HG02678 (cell line): ENCODE results near the gene CHID1.

Experiments used
- ATAC-seq: cut with Tn5 transposase; IDR thresholded peaks from one replicate; pipeline ENCODE4 v1.9.1; 2021; ENCODE audit warnings: mild to moderate bottlenecking, moderate library complexity; ENCODE audit not compliant: unreplicated experiment

The CHID1 gene

GRCh38 chr11:865462-866430 is 44.9 kb downstream of the CHID1 start:
- no peak for ATAC-seq

GRCh38 chr11:864898-865297 is 45.7 kb downstream of the CHID1 start:
- no peak for ATAC-seq

GRCh38 chr11:863910-864827 is 46.4 kb downstream of the CHID1 start:
- ATAC-seq, result no peak

GRCh38 chr11:863023-863909 is 47.3 kb downstream of the CHID1 start:
- ATAC-seq, result no peak

- no peak for ATAC-seq
Observed at GRCh38 chr11:862696-863022, 48.0 kb downstream of the CHID1 start.

- ATAC-seq, result no peak
Observed at GRCh38 chr11:862081-862661, 48.4 kb downstream of the CHID1 start.

GRCh38 chr11:861105-861479 is 49.5 kb downstream of the CHID1 start:
- no peak for ATAC-seq

GRCh38 chr11:860234-861104 is 50.1 kb downstream of the CHID1 start:
- no peak for ATAC-seq

GRCh38 chr11:859394-860131 is 51.0 kb downstream of the CHID1 start:
- no peak for ATAC-seq

- ATAC-seq, result no peak
Observed at GRCh38 chr11:858762-859339, 51.8 kb downstream of the CHID1 start.

GRCh38 chr11:858053-858761 is 52.4 kb downstream of the CHID1 start:
- ATAC-seq, result no peak

- no peak for ATAC-seq
Observed at GRCh38 chr11:856397-856796, 54.2 kb downstream of the CHID1 start.

GRCh38 chr11:855796-856195 is 54.8 kb downstream of the CHID1 start:
- ATAC-seq, result no peak

- ATAC-seq, result no peak
Observed at GRCh38 chr11:855330-855674, 55.3 kb downstream of the CHID1 start.

- ATAC-seq, result no peak
Observed at GRCh38 chr11:854601-855329, 55.8 kb downstream of the CHID1 start.

- no peak for ATAC-seq
Observed at GRCh38 chr11:853682-854448, 56.7 kb downstream of the CHID1 start.

GRCh38 chr11:852762-853161 is 57.8 kb downstream of the CHID1 start:
- ATAC-seq, result no peak
